K562 (cell line): ENCODE results near the gene GPATCH4. TPM values are rescaled to one million over a fixed set of nuclear protein-coding genes. Genes with fewer than 3 reads are reported as not detected.

Source experiments
- ERF ChIP-seq: fragments of 450-650 bp; formaldehyde crosslinking; IDR thresholded peaks from 2 replicates; pipeline ENCODE4 v1.4.0; 2020; ENCODE audit warnings: mild to moderate bottlenecking, mixed read lengths
- FOS ChIP-seq: IDR thresholded peaks from 3 replicates; pipeline ENCODE4 v1.6.1; 2011; ENCODE audit not compliant: insufficient read length; ENCODE audit errors: extremely low read depth
- FOXJ3 ChIP-seq: sonication (generic); formaldehyde crosslinking; IDR thresholded peaks from 2 replicates; pipeline ENCODE4 v1.4.0; 2020; ENCODE audit warnings: mild to moderate bottlenecking, missing genetic modification reagents
- HMGXB4 ChIP-seq: sonication (generic); formaldehyde crosslinking; IDR thresholded peaks from 2 replicates; pipeline ENCODE4 v1.8.1; 2023; ENCODE audit warnings: mild to moderate bottlenecking, missing genetic modification reagents
- KDM4B ChIP-seq, 2 experiments: fragments of 450-650 bp in 1 of 2; sonication (generic) in 1 of 2; IDR thresholded peaks; 2 replicates each; pipeline ENCODE4 v1.6.1; 2016 to 2017; ENCODE audit warnings: borderline replicate concordance in 2 of 2, antibody characterized with exemption in 1 of 2, low read depth in 1 of 2, mild to moderate bottlenecking in 1 of 2
- MCM3 ChIP-seq: fragments of 450-650 bp; IDR thresholded peaks from 2 replicates; pipeline ENCODE4 v1.6.1; 2016
- NONO ChIP-seq, 2 experiments: fragments of 200-400 bp in 1 of 2; fragments of 450-650 bp in 1 of 2; formaldehyde crosslinking in 1 of 2; IDR thresholded peaks; 2 replicates each; pipeline ENCODE4 v1.6.1; 2017; ENCODE audit warnings: low read depth in 2 of 2, mild to moderate bottlenecking in 2 of 2, moderate library complexity in 2 of 2, low read length in 1 of 2
- NR2F6 ChIP-seq: fragments of 450-650 bp; formaldehyde crosslinking; IDR thresholded peaks from 2 replicates; pipeline ENCODE4 v1.4.0; 2020; ENCODE audit warnings: mild to moderate bottlenecking
- POLR2AphosphoS2 ChIP-seq: IDR thresholded peaks from 2 replicates; pipeline ENCODE4 v1.6.1; 2012; ENCODE audit warnings: low read length, improper control_type of control experiment
- RBM14 ChIP-seq: fragments of 200-400 bp; formaldehyde crosslinking; IDR thresholded peaks from 2 replicates; pipeline ENCODE4 v1.6.1; 2018; ENCODE audit warnings: low read depth, mild to moderate bottlenecking, low read length, moderate library complexity, borderline replicate concordance; ENCODE audit not compliant: insufficient read depth
- RERE ChIP-seq: sonication (generic); formaldehyde crosslinking; IDR thresholded peaks from 2 replicates; pipeline ENCODE4 v1.8.0; 2023; ENCODE audit warnings: missing genetic modification reagents, mild to moderate bottlenecking, borderline replicate concordance
- SIRT6 ChIP-seq: IDR thresholded peaks from one replicate; pipeline ENCODE4 v1.6.1; 2012; ENCODE audit warnings: low read depth, mild to moderate bottlenecking, control low read depth, inconsistent platforms, low read length, moderate library complexity
- SMAD1 ChIP-seq: fragments of 150-350 bp; IDR thresholded peaks from 2 replicates; pipeline ENCODE4 v1.6.1; 2014; ENCODE audit warnings: low read length, low read depth; ENCODE audit not compliant: partially characterized antibody
- STAT6 ChIP-seq: sonication (generic); formaldehyde crosslinking; IDR thresholded peaks from 2 replicates; pipeline ENCODE4 v1.8.1; 2023; ENCODE audit warnings: mild to moderate bottlenecking, missing genetic modification reagents
- ZBTB1 ChIP-seq: sonication (generic); formaldehyde crosslinking; IDR thresholded peaks from 2 replicates; pipeline ENCODE4 v1.8.1; 2023; ENCODE audit warnings: missing genetic modification reagents, low read depth, mild to moderate bottlenecking, borderline replicate concordance
- ZNF785 ChIP-seq: fragments of 250-450 bp; sonication (Bioruptor Pico); IDR thresholded peaks from 2 replicates; pipeline ENCODE4 v1.4.0; 2020; ENCODE audit warnings: mild to moderate bottlenecking
- polyA plus RNA-seq, 8 experiments: library from polyadenylated mRNA; depleted of rRNA in 4 of 8; stranded (reverse) in 5 of 8; unstranded in 3 of 8; fragments of >200 nt; fragmentation: Nextera tagmentation in 2 of 8; fragmentation: Illumina TruSeq in 1 of 8; extraction: Ambion mirVana in 2 of 8; extraction: Trizol in 1 of 8; gene quantifications; 2 replicates each; pipeline versions ENCODE4 v1.2.1 to v1.2.3, GENCODE V29; 2011 to 2014; ENCODE audit warnings: inconsistent platforms in 1 of 8, missing spikeins in 1 of 8
- total RNA-seq, 7 experiments: library from RNA; depleted of rRNA in 6 of 7; stranded (reverse); fragments of >200 nt in 6 of 7; fragmentation: Illumina TruSeq in 2 of 7; extraction: Trizol in 2 of 7; gene quantifications; 2 replicates each; pipeline versions ENCODE4 v1.2.1 to v1.2.3, GENCODE V29; 2011 to 2021; ENCODE audit warnings: low replicate concordance in 1 of 7

Gene GPATCH4
- total and polyA plus RNA-seq, 9 of the 15 experiments (the other 6 are each of a cell fraction or from before 2014, with no cell fraction given) = 43.7 to 105 (median 76.5) TPM

- no peak for TF ChIP-seq KDM4B (IDR thresholded peaks at IDR 0.05; ENCODE audit: borderline replicate concordance in 2 of 2, low read depth in 1 of 2)
- TF ChIP-seq RERE (CRISPR knock-in tag) = no peak
- no peak for TF ChIP-seq STAT6
- no peak for TF ChIP-seq NR2F6 (CRISPR knock-in tag)
- no peak for TF ChIP-seq NONO (IDR thresholded peaks at IDR 0.05; ENCODE audit: low read depth in 2 of 2, low read length in 1 of 2)
- no peak for TF ChIP-seq SMAD1
- TF ChIP-seq SIRT6 = no peak
- no peak for TF ChIP-seq POLR2AphosphoS2
- TF ChIP-seq RBM14 = no peak
- TF ChIP-seq FOXJ3 (CRISPR knock-in tag) = no peak
- no peak; the same call in 1 of the 2 replicates for TF ChIP-seq ZBTB1 (CRISPR knock-in tag)
- no peak for TF ChIP-seq ERF (CRISPR knock-in tag)
- no peak for TF ChIP-seq FOS
- no peak for TF ChIP-seq ZNF785
- TF ChIP-seq HMGXB4 = no peak
- no peak for TF ChIP-seq MCM3
Observed at GRCh38 chr1:156571919-156572662, 29.2 kb downstream of the GPATCH4 start, which contains the start of gene IQGAP3 (continued).
